ENCODE results near the gene SLC25A43.
"Not testable (repeated sequence)": the region's sequence is repeated elsewhere in the genome, so short reads cannot be mapped to it uniquely, and the experiment has no call there.

Gene SLC25A43

DNA sequence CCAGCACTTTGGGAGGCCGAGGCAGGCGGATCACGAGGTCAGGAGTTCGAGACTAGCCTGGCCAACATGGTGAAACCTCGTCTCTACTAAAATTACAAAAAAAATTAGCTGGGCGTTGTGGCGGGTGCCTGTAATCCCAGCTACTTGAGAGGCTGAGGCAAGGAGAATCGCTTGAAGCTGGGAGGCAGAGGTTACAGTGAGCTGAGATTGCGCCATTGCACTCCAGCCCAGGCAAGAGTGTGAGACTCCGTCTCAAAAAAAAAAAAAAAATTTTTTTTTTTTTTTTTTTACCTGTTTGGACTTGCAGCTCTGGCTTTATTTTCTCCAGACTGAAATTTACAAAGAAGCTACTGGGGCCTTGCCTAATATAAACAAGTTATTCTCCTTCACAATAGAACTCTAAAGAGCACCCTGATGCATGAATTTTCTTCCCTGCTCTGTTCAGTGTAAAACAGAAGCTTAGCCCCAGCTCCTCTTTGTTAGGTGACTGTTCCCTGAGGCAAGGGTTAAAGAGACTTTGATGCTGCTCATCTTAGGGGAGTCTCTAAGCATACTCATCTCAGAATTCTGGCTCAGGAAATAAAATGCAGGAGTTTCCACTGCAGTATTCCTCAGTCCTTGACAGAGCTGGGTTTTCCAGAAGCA is 94.8 kb downstream of the SLC25A43 start:
- H3K27me3 Mint-ChIP-seq, H3K4me3 Mint-ChIP-seq, H3K36me3 Mint-ChIP-seq, H3K9me3 Mint-ChIP-seq, ATAC-seq, H3K27ac Mint-ChIP-seq: not testable (repeated sequence)
- H3K4me1 Mint-ChIP-seq: peaks cover 21% of the 10 kb centered on the region

DNA sequence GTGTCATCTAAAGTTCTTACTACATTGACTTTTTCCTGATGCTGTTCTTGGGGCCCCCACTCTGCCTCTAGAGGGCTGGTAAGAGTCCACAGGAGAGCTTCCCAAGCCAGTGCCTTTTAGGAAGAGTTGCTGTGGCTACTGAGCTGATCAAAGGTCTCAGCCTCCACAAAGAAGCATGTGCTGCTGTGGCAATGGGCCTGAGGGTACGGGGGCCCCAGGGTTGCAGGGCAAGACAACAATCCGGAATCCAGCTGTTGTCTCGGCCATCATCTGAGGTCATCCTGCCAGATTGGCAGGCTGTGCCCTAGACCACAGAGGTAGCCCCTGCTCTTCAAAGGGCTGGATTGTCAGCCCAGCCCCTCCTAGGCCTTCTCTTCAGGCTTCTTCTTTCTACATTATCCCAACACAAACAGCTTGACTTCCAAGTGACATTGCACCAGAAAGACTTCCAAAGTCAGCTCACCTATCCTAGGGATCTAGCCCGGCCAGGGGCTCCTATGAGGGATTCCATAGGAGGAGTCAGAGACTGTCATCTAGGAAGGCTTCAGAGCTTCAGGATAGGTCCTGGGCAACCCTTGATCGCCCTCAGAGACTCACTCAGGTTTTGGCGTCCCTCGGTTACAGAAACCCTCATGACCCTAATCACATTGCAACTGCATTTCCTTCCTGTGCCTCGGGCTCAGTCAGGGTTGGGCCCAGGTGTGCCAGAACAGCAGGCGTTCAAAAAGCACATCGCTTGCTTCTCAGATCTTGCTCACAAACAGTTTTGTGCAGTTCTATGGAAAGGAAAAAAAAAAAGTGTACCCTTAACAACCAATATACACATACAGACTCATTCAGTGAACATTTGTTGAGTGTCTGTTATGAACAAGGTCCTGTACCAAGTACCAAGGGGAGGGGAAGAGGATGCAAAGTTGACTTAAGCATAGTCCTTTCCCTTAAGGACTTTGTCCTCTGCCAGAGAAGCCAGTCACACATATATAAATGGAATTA is 96.9 kb downstream of the SLC25A43 start:
- Mint-ChIP-seq H3K36me3 (no peaks in the 10 kb centered on the region), H3K4me1 (peaks cover 30% of the 10 kb centered on the region), H3K27ac (peak overlapping the region; percentile 65), H3K4me3 (no peak overlapping the region), H3K9me3 (no peaks in the 10 kb centered on the region), H3K27me3 (no peaks in the 10 kb centered on the region)
- no peak for ATAC-seq

DNA sequence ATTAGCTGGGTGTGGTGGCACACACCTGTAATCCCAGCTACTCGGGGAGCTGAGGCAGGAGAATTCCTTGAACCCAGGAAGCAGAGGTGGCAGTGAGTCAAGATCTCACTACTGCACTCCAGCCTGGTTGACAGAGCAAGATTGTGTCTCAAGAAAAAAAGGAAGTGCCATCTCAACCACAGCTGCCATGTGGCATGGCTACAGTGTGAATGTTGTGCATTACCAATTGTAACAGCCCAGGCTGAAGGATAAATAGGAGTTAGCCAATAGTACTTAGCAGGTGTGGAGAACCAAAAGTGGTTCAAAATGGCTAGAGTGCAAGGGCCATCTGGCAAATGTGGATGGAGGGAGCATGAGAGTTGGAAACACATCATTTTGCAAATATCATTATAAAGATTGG is 98.0 kb downstream of the SLC25A43 start:
- no peak for ATAC-seq

DNA sequence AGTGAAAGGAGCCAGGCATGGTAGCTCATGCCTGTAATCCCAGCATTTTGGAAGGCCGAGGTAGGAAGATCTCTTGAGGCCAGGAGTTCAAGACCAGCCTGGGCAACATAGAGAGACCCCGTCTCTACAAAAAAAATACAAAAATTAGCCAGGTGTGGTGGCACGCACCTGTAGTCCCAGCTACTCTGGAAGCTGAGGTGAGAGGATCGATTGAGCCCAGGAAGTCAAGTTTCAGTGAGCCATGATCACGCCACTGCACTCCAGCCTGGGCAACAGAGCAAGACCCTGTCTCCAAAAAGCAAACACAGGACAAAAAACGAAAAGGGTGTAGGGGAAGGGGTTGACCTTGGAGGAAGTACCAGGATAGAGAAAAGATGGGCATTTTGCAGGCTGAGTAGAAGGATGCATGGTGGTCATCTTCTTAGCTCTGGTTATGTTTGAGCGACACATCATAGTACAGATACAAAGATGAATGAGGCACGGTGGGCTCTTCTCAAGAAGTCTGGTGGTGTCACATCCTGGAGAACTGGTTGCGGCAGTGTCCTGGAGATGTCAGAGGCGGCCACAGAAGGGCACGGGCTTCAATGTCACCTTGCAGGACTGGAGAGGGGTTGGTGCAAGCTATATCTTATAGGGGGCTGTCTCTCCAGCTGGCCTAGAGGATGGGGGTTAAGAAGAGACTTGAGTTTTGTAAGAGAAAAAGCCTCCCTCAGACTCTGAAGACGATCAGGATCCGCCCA is 101.1 kb downstream of the SLC25A43 start:
- Mint-ChIP-seq H3K27ac (no peak overlapping the region), H3K36me3 (no peaks in the 10 kb centered on the region), H3K4me1 (peaks cover 32% of the 10 kb centered on the region), H3K27me3 (no peaks in the 10 kb centered on the region), H3K4me3 (no peak overlapping the region), H3K9me3 (no peaks in the 10 kb centered on the region)
- ATAC-seq: no peak

More for the DNA sequence above, 98.0 kb downstream of the SLC25A43 start:
- Mint-ChIP-seq H3K4me1 (peaks cover 32% of the 10 kb centered on the region), H3K27ac (peak overlapping the region; percentile 65), H3K36me3 (no peaks in the 10 kb centered on the region), H3K9me3 (no peaks in the 10 kb centered on the region), H3K27me3 (no peaks in the 10 kb centered on the region), H3K4me3 (no peak overlapping the region)

DNA sequence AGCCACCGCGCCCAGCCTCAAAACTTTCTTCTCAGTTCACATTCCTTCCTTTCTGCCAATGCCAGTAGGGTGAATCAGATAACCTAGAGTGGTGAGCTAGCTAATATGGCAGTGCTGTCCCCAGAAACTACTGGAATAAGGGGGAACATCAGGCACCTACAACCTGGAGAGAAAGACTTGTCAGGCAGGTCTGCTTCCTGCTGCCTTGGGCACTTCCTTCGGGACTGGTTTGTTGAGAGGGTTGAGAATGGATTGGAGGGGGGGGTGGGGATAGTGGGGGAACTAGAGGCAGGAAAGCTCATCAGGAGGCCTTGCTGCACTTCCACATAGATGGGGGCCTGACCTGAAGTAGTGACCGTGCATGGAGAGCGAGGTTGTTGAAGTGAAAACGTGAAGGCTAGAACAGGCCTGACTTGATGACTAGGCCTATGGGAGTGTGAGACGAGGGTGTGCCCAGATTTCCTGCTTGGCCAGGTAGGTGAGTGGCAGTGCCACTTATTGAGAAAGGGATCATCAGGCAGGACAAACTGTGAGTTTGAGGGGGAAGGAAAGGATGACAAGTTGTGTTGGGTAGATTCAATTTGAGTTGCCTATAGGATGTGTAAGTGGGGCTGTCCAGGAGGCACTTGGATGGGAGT is 102.5 kb downstream of the SLC25A43 start:
- Mint-ChIP-seq H3K9me3 (no peaks in the 10 kb centered on the region), H3K4me3 (no peak overlapping the region), H3K36me3 (no peaks in the 10 kb centered on the region), H3K27me3 (no peaks in the 10 kb centered on the region), H3K27ac (peak overlapping the region; percentile 64), H3K4me1 (peaks cover 23% of the 10 kb centered on the region)
- no peak for ATAC-seq

DNA sequence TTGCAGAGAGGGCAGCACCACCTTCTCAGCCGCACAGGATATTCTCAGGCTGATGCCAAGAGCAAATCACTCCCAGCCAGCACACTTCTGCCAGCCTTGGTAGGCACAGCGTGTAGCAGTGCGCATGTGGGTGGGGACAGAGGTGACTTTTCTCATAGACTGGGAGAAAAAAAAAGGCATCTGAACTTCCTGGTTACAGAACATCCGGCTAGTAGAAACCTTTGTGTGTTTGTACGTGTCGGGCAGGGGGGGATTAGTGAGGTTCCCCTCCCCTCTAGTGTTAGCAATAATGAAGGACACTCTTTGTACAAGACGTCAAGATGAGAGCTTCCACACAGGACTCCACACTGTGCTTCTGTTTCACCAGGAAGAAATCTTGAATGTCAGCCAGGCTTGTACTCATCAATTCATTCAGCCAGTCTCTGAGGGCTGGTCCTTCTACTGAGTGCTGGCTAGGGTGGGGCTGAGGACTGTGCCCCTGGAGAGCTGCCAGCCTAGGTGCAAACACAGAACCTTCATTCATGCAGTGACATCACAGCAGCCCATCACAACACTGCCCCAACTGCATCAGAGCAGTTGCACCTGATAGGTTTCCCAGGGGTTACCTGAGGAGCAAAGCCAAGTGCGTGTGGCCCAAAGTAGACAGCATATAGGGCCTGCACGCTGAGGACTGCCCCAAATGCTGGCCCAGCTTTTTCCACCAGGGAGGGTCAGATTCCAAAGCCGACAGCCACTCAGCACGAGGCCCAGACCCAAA is 103.8 kb downstream of the SLC25A43 start:
- H3K27me3 Mint-ChIP-seq: no peaks in the 10 kb centered on the region
- peaks cover 11% of the 10 kb centered on the region for H3K4me1 Mint-ChIP-seq
- H3K4me3 Mint-ChIP-seq: no peak overlapping the region
- H3K9me3 Mint-ChIP-seq: no peaks in the 10 kb centered on the region
- H3K36me3 Mint-ChIP-seq: no peaks in the 10 kb centered on the region
- ATAC-seq: no peak
- H3K27ac Mint-ChIP-seq: peak overlapping the region; percentile 31

DNA sequence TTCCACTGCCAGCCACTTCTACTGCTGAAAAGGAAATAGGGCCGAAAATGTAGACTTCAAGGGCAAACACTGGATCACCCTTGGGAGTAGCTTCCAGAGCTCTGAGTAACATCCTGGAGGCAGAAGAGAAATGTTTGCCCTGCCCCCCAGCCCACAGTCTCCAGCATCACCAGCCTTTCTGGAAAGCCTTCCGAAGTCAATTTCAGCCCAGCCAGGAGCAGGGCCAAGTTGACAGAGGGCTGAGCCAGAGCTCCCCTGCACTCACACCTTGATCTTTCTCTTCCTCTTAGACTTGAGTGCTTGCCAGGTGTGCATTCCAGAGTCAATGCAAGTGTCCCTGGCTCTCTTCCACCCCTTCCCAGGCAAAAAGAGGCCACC is 104.3 kb downstream of the SLC25A43 start:
- H3K4me1 Mint-ChIP-seq: peaks cover 11% of the 10 kb centered on the region
- no peaks in the 10 kb centered on the region for H3K36me3 Mint-ChIP-seq
- H3K4me3 Mint-ChIP-seq: no peak overlapping the region
- H3K27me3 Mint-ChIP-seq: no peaks in the 10 kb centered on the region
- ATAC-seq: no peak
- H3K9me3 Mint-ChIP-seq: no peaks in the 10 kb centered on the region
- no peak overlapping the region for H3K27ac Mint-ChIP-seq

All from stimulated activated memory B cell treated with anti-CD40 and anti-IgM and Interleukin-4, amounts not matched to agents 10 μg/mL and 1 μg/mL and 100 μg/mL, for 72 hours (primary cell).